ENCODE results near the gene STK16. TPM values are rescaled to one million over a fixed set of nuclear protein-coding genes. Genes with fewer than 3 reads are reported as not detected.
A peak's percentile ranks its signal among the peaks of the same experiment; 100 is the strongest.

Gene STK16
- polyA plus RNA-seq, 1 donor = 36.2 TPM

DNA sequence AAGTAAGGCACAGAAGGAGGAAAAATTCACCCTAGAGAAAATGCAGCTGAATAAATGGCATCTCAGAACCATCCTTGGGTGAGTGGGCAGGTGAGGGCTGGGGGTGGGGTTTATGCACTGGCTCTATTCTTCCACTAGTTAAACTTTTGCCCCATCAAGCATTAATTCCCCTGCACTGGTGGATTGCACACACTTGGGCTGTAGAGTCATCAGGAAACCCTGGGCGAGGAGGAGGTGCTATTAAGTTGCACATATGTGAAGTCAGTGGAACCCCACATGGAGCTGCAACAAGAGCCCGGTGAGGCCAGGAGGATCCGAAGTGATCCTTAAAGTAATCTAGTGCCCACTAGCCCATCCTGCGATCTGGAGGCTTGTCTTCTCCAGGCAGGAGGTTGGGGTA lies 27.1 kb downstream of the STK16 start:
- Histone ChIP-seq H3K4me1 (ENCODE audit: control insufficient read depth, insufficient read depth, low read length) (peaks cover 17% of the 10 kb centered on the region), H3K9me3 (ENCODE audit: control insufficient read depth, low read depth, low read length) (no peaks in the 10 kb centered on the region), H3K27ac (ENCODE audit: low read length) (no peak overlapping the region), H3K4me3 (ENCODE audit: low read length) (no peak overlapping the region), H3K27me3 (ENCODE audit: control insufficient read depth, insufficient read depth, low read length) (no peaks in the 10 kb centered on the region), H3K36me3 (ENCODE audit: control insufficient read depth, insufficient read depth, low read length) (no peaks in the 10 kb centered on the region)
- no peak for DNase-seq
- WGBS (ENCODE audit: insufficient coverage, low lambda C conversion rate) = no CpG with 5 or more reads among the region's 4 CpGs

DNA sequence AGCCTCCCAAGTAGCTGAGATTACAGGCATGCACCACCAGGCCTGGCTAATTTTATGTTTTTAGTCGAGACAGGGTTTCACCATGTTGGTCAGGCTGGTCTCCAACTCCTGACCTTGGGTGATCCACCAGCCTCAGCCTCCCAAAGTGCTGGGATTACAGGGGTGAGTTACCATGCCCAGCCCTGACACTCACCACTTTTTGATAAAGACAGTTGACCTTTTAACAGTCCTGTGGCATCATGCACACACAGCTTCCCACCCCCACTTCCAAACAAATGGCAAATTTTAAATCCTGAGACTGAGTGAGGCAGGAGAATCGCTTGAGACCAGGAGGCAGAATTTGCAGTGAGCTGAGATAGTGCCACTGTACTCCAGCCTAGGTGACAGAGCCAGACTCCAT lies 27.7 kb downstream of the STK16 start:
- Histone ChIP-seq H3K4me1 (ENCODE audit: control insufficient read depth, insufficient read depth, low read length) (peaks cover 20% of the 10 kb centered on the region), H3K4me3 (ENCODE audit: low read length) (no peak overlapping the region), H3K9me3 (ENCODE audit: control insufficient read depth, low read depth, low read length) (no peaks in the 10 kb centered on the region), H3K27me3 (ENCODE audit: control insufficient read depth, insufficient read depth, low read length) (no peaks in the 10 kb centered on the region), H3K36me3 (ENCODE audit: control insufficient read depth, insufficient read depth, low read length) (no peaks in the 10 kb centered on the region), H3K27ac (ENCODE audit: low read length) (no peak overlapping the region)
- WGBS (ENCODE audit: insufficient coverage, low lambda C conversion rate) = no CpG with 5 or more reads among the region's 2 CpGs
- no peak for DNase-seq

GRCh38 chr2:219273937-219274336 lies 28.7 kb downstream of the STK16 start:
- DNase-seq = no peak
- no peaks in the 10 kb centered on the region for H3K9me3 ChIP-seq (ENCODE audit: control insufficient read depth, low read depth, low read length)
- no peak overlapping the region for H3K4me3 ChIP-seq (ENCODE audit: low read length)
- no peak overlapping the region for H3K27ac ChIP-seq (ENCODE audit: low read length)
- H3K4me1 ChIP-seq (ENCODE audit: control insufficient read depth, insufficient read depth, low read length) = peaks cover 26% of the 10 kb centered on the region
- no peaks in the 10 kb centered on the region for H3K27me3 ChIP-seq (ENCODE audit: control insufficient read depth, insufficient read depth, low read length)
- H3K36me3 ChIP-seq (ENCODE audit: control insufficient read depth, insufficient read depth, low read length) = no peaks in the 10 kb centered on the region
- no CpG with 5 or more reads among the region's 3 CpGs for WGBS (ENCODE audit: insufficient coverage, low lambda C conversion rate)

DNA sequence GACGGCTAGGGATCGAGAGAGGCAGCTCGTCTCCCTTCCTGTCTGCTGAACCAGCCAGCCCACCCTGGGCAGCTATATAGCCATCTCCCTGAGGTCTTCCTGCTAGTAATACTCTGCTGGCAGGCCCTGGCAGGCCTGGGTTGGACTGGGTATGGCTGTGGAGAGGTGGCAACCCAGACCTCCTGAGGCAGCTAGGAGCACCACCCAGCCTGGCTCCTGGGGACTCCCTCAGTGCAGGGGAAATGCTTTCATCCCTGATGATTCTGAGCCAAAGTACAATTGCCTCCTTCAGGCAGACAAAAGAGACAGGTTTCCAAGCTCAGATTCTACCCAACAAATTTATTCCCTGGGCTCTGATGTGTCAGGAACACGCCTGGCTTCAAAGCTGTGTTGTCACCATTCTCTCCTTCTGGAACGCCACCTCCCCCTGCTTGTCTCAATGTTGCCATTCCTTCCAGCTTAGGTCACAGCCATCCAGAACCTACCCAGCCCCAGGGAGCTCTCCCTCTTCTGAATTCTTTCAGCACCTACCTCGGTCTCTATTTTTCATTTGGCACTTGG lies 29.2 kb downstream of the STK16 start:
- no peaks in the 10 kb centered on the region for H3K9me3 ChIP-seq (ENCODE audit: control insufficient read depth, low read depth, low read length)
- WGBS (ENCODE audit: insufficient coverage, low lambda C conversion rate) = no CpG with 5 or more reads among the region's 6 CpGs
- no peak overlapping the region for H3K4me3 ChIP-seq (ENCODE audit: low read length)
- H3K27me3 ChIP-seq (ENCODE audit: control insufficient read depth, insufficient read depth, low read length) = no peaks in the 10 kb centered on the region
- H3K36me3 ChIP-seq (ENCODE audit: control insufficient read depth, insufficient read depth, low read length) = no peaks in the 10 kb centered on the region
- H3K27ac ChIP-seq (ENCODE audit: low read length) = no peak overlapping the region
- DNase-seq = peak in 1 of 2 donors; percentile 34
- H3K4me1 ChIP-seq (ENCODE audit: control insufficient read depth, insufficient read depth, low read length) = peaks cover 22% of the 10 kb centered on the region

DNA sequence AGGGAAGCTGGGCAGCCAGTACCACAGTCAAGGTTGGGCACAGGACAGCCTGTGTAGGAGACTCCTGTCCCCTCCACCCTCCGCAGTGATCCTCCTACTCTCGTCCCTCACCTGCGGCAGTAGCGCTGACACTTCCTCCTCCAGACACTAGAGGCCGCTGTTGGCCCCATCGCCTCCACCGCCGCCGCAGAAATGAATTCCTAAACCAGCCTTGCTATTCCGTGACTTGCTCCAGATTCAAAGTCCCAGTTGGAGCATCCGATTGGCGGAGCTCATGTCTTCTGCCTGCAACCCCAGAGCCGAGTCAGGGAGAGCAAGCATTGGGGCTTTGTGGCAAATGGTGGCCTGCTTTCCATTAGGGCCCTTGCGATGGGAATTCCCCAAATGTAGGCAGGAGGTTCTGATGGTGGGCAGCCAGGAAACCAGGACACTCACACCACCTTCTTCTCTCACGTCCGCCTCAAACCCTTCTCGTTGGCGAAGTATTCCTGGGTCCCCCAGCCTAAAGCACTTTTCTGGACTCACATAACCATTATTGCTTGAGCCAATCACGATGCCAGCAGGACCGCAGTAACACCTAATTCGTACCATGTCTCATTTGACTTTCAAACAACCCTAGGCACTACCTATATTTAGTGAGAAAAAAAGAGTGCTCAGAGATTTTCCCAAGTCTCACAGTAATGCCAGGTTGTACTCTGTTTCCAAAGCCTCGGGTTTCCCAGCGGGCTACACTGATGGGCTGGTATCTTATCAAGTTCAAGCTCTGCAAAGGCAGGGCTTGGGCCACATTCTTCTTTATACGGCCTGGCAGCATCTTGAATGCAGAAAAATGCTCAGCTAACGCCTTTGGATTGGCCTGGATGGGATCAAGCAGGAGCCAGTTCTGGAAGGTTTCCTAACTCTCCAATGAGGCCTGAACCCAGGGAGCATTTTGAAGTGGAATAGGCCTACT lies 32.7 kb downstream of the STK16 start:
- WGBS (ENCODE audit: insufficient coverage, low lambda C conversion rate) = 100% methylated on average over 1 of the region's 25 CpGs
- Histone ChIP-seq H3K36me3 (ENCODE audit: control insufficient read depth, insufficient read depth, low read length) (peaks cover 22% of the 10 kb centered on the region), H3K9me3 (ENCODE audit: control insufficient read depth, low read depth, low read length) (no peaks in the 10 kb centered on the region), H3K27ac (ENCODE audit: low read length) (peak overlapping the region; percentile 85), H3K4me3 (ENCODE audit: low read length) (peak overlapping the region; percentile 12), H3K4me1 (ENCODE audit: control insufficient read depth, insufficient read depth, low read length) (peaks cover 17% of the 10 kb centered on the region), H3K27me3 (ENCODE audit: control insufficient read depth, insufficient read depth, low read length) (no peaks in the 10 kb centered on the region)
- peak; percentile 67 to 81 for DNase-seq

DNA sequence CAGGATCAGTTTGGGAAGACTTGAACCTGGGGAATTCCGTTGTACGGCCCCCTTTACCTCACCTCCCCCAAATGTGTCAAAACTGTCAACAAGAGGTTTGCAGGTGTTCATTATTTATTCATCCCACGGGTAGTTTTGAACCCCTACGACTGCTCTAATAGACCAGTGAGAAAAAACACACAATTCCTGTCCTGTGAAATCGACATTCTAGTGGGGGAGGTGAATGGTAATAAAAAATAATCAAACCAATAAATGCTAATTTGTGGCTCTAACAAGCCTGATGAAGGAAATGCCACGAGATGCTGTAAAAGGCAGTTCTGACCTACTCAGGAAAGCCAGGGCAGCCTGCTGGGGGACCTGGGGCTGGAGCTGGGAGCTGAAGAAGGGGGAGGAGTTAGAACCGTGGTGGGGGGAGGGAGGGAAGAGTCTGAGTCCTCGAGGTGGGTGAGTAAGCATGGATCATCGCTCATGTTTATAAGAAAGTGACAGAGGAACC lies 33.4 kb downstream of the STK16 start:
- Histone ChIP-seq H3K27ac (ENCODE audit: low read length) (peak overlapping the region; percentile 85), H3K9me3 (ENCODE audit: control insufficient read depth, low read depth, low read length) (no peaks in the 10 kb centered on the region), H3K4me3 (ENCODE audit: low read length) (peak overlapping the region; percentile 47), H3K4me1 (ENCODE audit: control insufficient read depth, insufficient read depth, low read length) (peaks cover 17% of the 10 kb centered on the region), H3K27me3 (ENCODE audit: control insufficient read depth, insufficient read depth, low read length) (no peaks in the 10 kb centered on the region), H3K36me3 (ENCODE audit: control insufficient read depth, insufficient read depth, low read length) (peaks cover 29% of the 10 kb centered on the region)
- WGBS (ENCODE audit: insufficient coverage, low lambda C conversion rate) = no CpG with 5 or more reads among the region's 9 CpGs
- no peak for DNase-seq

GRCh38 chr2:219279151-219279915 lies 34.1 kb downstream of the STK16 start, which contains the start of gene DNAJB2:
TSS of gene DNAJB2 (plus strand) at chr2:219279366. CDS start at chr2:219279834, 468 bp downstream.
- peaks cover 17% of the 10 kb centered on the region for H3K4me1 ChIP-seq (ENCODE audit: control insufficient read depth, insufficient read depth, low read length)

DNA sequence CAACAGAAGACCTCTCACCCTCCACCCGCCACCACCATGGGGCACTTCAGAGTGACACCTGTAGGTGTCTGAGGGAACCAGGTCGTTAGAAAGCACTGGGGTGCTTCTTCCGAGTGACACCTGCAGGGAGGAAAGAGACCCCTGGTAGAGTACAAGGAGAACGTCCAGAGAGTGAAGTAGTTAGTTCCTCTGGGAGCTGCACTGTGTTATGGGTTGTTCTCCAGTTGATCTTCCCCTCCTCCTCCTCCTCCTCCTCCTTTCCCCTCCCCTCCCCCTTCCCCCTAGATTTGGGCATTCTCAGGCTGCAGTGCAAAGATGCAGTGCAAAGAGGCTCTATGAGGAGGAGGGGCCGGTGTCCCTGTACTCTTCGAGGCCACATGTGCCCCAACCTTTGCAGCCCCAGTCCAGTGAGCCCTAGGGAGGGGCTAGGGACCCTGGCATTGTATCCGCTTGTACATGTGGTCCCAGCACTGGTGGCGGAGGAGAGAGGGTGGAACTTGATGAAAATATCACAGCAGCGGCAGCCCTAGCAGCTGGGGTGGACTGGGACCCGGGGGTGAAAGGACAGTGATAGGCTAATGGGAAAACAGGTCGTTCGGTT lies 34.7 kb downstream of the STK16 start:
- no peaks in the 10 kb centered on the region for H3K27me3 ChIP-seq (ENCODE audit: control insufficient read depth, insufficient read depth, low read length)
- peak overlapping the region; percentile 65 for H3K4me3 ChIP-seq (ENCODE audit: low read length)
- peaks cover 38% of the 10 kb centered on the region for H3K36me3 ChIP-seq (ENCODE audit: control insufficient read depth, insufficient read depth, low read length)
- H3K9me3 ChIP-seq (ENCODE audit: control insufficient read depth, low read depth, low read length) = no peaks in the 10 kb centered on the region
- DNase-seq = no peak
- WGBS (ENCODE audit: insufficient coverage, low lambda C conversion rate) = no CpG with 5 or more reads among the region's 12 CpGs
- peak overlapping the region; percentile 85 for H3K27ac ChIP-seq (ENCODE audit: low read length)
- peaks cover 17% of the 10 kb centered on the region for H3K4me1 ChIP-seq (ENCODE audit: control insufficient read depth, insufficient read depth, low read length)

More at GRCh38 chr2:219279151-219279915, 34.1 kb downstream of the STK16 start, which contains the start of gene DNAJB2:
- no peaks in the 10 kb centered on the region for H3K9me3 ChIP-seq (ENCODE audit: control insufficient read depth, low read depth, low read length)
- no CpG with 5 or more reads among the region's 65 CpGs for WGBS (ENCODE audit: insufficient coverage, low lambda C conversion rate)
- H3K27me3 ChIP-seq (ENCODE audit: control insufficient read depth, insufficient read depth, low read length) = no peaks in the 10 kb centered on the region
- DNase-seq = peak; percentile 97 to 98
- peak within 1 kb of the TSS; percentile 65 for H3K4me3 ChIP-seq (ENCODE audit: low read length)
- H3K27ac ChIP-seq (ENCODE audit: low read length) = peak within 1 kb of the TSS; percentile 85
- H3K36me3 ChIP-seq (ENCODE audit: control insufficient read depth, insufficient read depth, low read length) = peaks cover 32% of the 10 kb centered on the region

DNA sequence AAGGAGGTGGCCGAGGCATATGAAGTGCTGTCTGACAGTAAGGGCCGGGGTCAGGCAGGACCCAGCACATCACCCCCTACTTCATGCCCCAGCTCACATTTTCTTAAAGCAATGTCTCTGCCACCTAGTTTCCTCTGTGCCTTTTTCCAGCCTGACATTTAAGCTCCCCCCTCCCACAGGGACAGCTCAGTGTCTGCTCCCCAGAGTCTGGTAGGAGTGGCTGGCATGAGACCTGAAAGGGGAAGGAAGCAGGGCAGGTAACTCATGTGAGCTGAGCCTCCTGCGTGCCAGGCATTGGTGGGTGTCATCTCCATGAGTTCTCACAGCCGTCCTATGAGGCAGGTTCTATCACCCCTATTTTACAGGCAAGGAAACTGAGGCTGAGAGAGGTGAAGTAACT lies 35.4 kb downstream of the STK16 start:
- no peak for DNase-seq
- Histone ChIP-seq H3K27me3 (ENCODE audit: control insufficient read depth, insufficient read depth, low read length) (no peaks in the 10 kb centered on the region), H3K36me3 (ENCODE audit: control insufficient read depth, insufficient read depth, low read length) (peaks cover 45% of the 10 kb centered on the region), H3K4me3 (ENCODE audit: low read length) (no peak overlapping the region), H3K27ac (ENCODE audit: low read length) (no peak overlapping the region), H3K9me3 (ENCODE audit: control insufficient read depth, low read depth, low read length) (no peaks in the 10 kb centered on the region), H3K4me1 (ENCODE audit: control insufficient read depth, insufficient read depth, low read length) (peaks cover 17% of the 10 kb centered on the region)
- WGBS (ENCODE audit: insufficient coverage, low lambda C conversion rate) = no CpG with 5 or more reads among the region's 4 CpGs

DNA sequence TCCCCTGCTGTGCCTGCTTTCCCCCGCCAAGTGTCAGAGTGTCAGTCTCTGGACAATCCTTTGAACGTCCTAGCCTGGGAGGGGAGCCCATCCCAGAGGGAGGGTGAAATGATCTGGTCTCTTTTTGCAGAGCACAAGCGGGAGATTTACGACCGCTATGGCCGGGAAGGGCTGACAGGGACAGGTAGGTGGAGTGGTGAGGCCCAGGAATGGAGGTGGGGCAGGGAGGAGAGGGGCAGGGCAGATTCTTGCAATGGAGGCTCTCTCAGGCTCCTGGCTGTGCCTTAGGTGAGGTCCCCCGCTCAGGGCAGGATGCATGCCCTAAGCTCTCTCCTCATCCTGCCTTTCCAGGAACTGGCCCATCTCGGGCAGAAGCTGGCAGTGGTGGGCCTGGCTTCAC lies 36.3 kb downstream of the STK16 start:
- H3K4me1 ChIP-seq (ENCODE audit: control insufficient read depth, insufficient read depth, low read length) = peaks cover 17% of the 10 kb centered on the region
- no peak for DNase-seq
- no peak overlapping the region for H3K27ac ChIP-seq (ENCODE audit: low read length)
- no peaks in the 10 kb centered on the region for H3K9me3 ChIP-seq (ENCODE audit: control insufficient read depth, low read depth, low read length)
- WGBS (ENCODE audit: insufficient coverage, low lambda C conversion rate) = no CpG with 5 or more reads among the region's 8 CpGs
- H3K27me3 ChIP-seq (ENCODE audit: control insufficient read depth, insufficient read depth, low read length) = no peaks in the 10 kb centered on the region
- peaks cover 46% of the 10 kb centered on the region for H3K36me3 ChIP-seq (ENCODE audit: control insufficient read depth, insufficient read depth, low read length)
- no peak overlapping the region for H3K4me3 ChIP-seq (ENCODE audit: low read length)

Measured in large intestine (tissue), 3 donors.